ENCODE data around the gene SLC36A4. TPM values are rescaled to one million over a fixed set of nuclear protein-coding genes. Genes with fewer than 3 reads are reported as not detected.
A peak's percentile ranks its signal among the peaks of the same experiment; 100 is the strongest.
"Not testable (repeated sequence)": the region's sequence is repeated elsewhere in the genome, so short reads cannot be mapped to it uniquely, and the experiment has no call there.

Gene SLC36A4
- 34.1 TPM for total RNA-seq

- Histone ChIP-seq H3K27me3 (ENCODE audit: insufficient read depth, low read length) (peaks cover 3% of the 10 kb centered on the region), H3K4me1 (ENCODE audit: insufficient read depth, low read length) (peaks cover 37% of the 10 kb centered on the region), H3K9me3 (ENCODE audit: low read depth, low read length) (no peaks in the 10 kb centered on the region), H3K4me3 (ENCODE audit: low read length) (peak within 1 kb of the TSS; percentile 69)
Observed at GRCh38 chr11:93197380-93198214, at the start of gene SLC36A4. SLC36A4 (minus strand) TSS chr11:93197991; CDS start chr11:93197832, 159 bp downstream.

DNA sequence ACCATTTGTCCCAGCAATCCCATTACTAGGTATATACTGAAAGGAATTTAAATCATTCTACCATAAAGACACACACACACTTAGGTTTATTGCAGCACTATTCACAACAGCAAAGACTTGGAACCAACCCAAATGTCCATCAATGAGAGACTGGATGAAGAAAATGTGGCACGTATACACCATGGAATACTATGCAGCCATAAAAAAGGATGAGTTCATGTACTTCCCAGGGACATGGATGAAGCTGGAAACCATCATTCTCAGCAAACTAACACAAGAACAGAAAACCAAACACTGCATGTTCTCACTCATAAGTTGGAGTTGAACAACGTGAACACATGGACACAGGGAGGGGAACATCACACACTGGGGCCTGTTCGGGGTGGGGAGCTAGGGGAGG lies 49.0 kb upstream of the SLC36A4 start:
- not testable (repeated sequence) for H3K4me1 ChIP-seq (ENCODE audit: insufficient read depth, low read length); H3K9me3 ChIP-seq (ENCODE audit: low read depth, low read length); H3K27me3 ChIP-seq (ENCODE audit: insufficient read depth, low read length); H3K4me3 ChIP-seq (ENCODE audit: low read length)

GRCh38 chr11:93244018-93244417 lies 46.2 kb upstream of the SLC36A4 start:
- Histone ChIP-seq H3K4me1 (ENCODE audit: insufficient read depth, low read length) (no peaks in the 10 kb centered on the region), H3K27me3 (ENCODE audit: insufficient read depth, low read length) (peaks cover 2% of the 10 kb centered on the region), H3K9me3 (ENCODE audit: low read depth, low read length) (no peaks in the 10 kb centered on the region), H3K4me3 (ENCODE audit: low read length) (no peak overlapping the region)

DNA sequence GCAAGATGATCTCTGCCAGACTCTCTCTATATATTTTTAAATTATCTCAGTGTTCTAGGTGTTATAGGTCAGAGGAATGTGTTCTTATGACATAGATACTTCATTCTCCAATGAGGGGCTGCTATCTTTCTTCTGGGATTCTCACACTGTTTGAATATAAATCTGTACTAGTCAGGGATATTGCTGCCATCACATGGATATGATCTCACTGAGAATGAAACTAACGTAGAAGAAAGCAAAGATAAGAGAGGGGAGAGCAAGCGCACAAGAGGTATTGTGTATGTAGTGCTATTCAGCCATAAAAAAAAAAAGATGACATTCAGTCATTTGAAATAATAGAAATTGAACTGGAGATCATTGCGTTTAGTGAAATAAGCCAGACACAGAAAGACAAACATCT lies 42.2 kb upstream of the SLC36A4 start:
- Histone ChIP-seq H3K4me1 (ENCODE audit: insufficient read depth, low read length) (no peaks in the 10 kb centered on the region), H3K4me3 (ENCODE audit: low read length) (no peak overlapping the region), H3K27me3 (ENCODE audit: insufficient read depth, low read length) (peaks cover 5% of the 10 kb centered on the region), H3K9me3 (ENCODE audit: low read depth, low read length) (no peaks in the 10 kb centered on the region)

DNA sequence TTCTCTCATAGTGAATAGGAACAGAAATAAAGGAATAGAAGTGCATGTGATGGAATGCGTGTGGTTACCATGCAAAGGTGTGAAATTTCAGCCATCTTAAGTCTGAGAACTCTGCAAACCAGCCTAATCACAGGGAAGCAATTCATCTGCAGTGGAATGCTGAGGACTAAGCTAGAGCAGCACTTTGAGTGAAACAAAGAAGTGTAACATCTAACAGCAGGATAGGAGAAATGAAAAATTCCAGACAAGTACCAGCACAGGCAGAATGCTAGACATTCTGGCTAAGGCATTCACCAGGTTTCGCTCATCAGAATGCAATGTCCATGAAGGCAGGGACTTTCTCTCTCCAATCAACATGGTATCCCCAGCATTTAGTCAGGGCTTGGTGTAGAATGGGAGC lies 41.2 kb upstream of the SLC36A4 start:
- Histone ChIP-seq H3K4me1 (ENCODE audit: insufficient read depth, low read length) (no peaks in the 10 kb centered on the region), H3K4me3 (ENCODE audit: low read length) (no peak overlapping the region), H3K9me3 (ENCODE audit: low read depth, low read length) (no peaks in the 10 kb centered on the region), H3K27me3 (ENCODE audit: insufficient read depth, low read length) (peaks cover 5% of the 10 kb centered on the region)

GRCh38 chr11:93236741-93237675 lies 39.2 kb upstream of the SLC36A4 start:
- no peak overlapping the region for H3K4me3 ChIP-seq (ENCODE audit: low read length)
- no peaks in the 10 kb centered on the region for H3K4me1 ChIP-seq (ENCODE audit: insufficient read depth, low read length)
- H3K27me3 ChIP-seq (ENCODE audit: insufficient read depth, low read length) = peaks cover 5% of the 10 kb centered on the region
- no peaks in the 10 kb centered on the region for H3K9me3 ChIP-seq (ENCODE audit: low read depth, low read length)

- H3K4me3 ChIP-seq (ENCODE audit: low read length) = no peak overlapping the region
Observed at GRCh38 chr11:93234602-93235207, 36.9 kb upstream of the SLC36A4 start.

GRCh38 chr11:93229876-93230275 lies 32.1 kb upstream of the SLC36A4 start:
- H3K27me3 ChIP-seq (ENCODE audit: insufficient read depth, low read length) = no peaks in the 10 kb centered on the region
- H3K9me3 ChIP-seq (ENCODE audit: low read depth, low read length) = no peaks in the 10 kb centered on the region
- H3K4me1 ChIP-seq (ENCODE audit: insufficient read depth, low read length) = no peaks in the 10 kb centered on the region
- H3K4me3 ChIP-seq (ENCODE audit: low read length) = no peak overlapping the region

More at GRCh38 chr11:93234602-93235207, 36.9 kb upstream of the SLC36A4 start:
- peaks cover 5% of the 10 kb centered on the region for H3K27me3 ChIP-seq (ENCODE audit: insufficient read depth, low read length)
- H3K4me1 ChIP-seq (ENCODE audit: insufficient read depth, low read length) = no peaks in the 10 kb centered on the region
- no peaks in the 10 kb centered on the region for H3K9me3 ChIP-seq (ENCODE audit: low read depth, low read length)

GRCh38 chr11:93225662-93226061 lies 27.9 kb upstream of the SLC36A4 start:
- no peaks in the 10 kb centered on the region for H3K4me1 ChIP-seq (ENCODE audit: insufficient read depth, low read length)
- H3K4me3 ChIP-seq (ENCODE audit: low read length) = no peak overlapping the region
- H3K9me3 ChIP-seq (ENCODE audit: low read depth, low read length) = no peaks in the 10 kb centered on the region
- H3K27me3 ChIP-seq (ENCODE audit: insufficient read depth, low read length) = no peaks in the 10 kb centered on the region

- Histone ChIP-seq H3K4me3 (ENCODE audit: low read length) (no peak overlapping the region), H3K4me1 (ENCODE audit: insufficient read depth, low read length) (no peaks in the 10 kb centered on the region), H3K9me3 (ENCODE audit: low read depth, low read length) (no peaks in the 10 kb centered on the region), H3K27me3 (ENCODE audit: insufficient read depth, low read length) (no peaks in the 10 kb centered on the region)
Observed at GRCh38 chr11:93221539-93221938, 23.7 kb upstream of the SLC36A4 start.

DNA sequence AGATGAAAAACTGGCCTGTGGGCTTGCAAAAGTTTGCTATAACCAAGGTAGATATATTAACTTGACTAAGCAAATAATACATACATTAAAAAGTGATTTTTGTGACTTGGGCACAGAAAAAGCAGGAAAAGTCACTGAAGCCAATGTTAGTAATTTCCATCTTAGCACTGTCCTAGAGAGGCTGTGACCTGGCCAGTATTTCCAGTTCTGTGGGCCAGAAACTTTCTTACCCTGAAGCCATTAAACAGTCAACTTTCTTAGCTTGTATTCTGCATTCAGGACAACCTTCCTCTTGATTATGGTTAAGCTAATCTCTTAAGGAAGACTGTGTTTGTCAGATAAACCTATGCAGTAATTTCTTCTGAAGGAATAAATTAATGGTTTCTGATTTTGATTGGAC lies 22.3 kb upstream of the SLC36A4 start:
- H3K4me1 ChIP-seq (ENCODE audit: insufficient read depth, low read length) = no peaks in the 10 kb centered on the region
- H3K27me3 ChIP-seq (ENCODE audit: insufficient read depth, low read length) = no peaks in the 10 kb centered on the region
- no peak overlapping the region for H3K4me3 ChIP-seq (ENCODE audit: low read length)
- H3K9me3 ChIP-seq (ENCODE audit: low read depth, low read length) = no peaks in the 10 kb centered on the region

DNA sequence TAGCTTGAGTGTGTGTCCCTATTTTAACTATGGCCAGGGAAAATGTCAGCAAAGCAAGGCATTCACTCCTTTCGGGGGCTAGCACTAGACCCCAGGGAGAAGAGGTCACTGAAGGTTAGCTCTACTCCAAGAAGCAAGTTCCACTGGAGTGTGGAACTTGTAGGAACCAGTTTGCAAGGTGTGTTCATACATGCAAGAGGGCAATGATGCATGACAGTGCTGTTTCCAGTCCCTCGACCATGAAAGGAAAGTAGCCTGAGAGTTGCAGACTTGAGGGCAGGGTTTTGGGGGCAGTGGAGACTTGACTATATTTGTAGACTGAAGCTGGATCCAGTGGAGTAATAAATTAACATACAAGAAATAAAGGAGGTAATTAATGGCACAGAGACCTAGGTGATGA lies 21.6 kb upstream of the SLC36A4 start:
- no peaks in the 10 kb centered on the region for H3K27me3 ChIP-seq (ENCODE audit: insufficient read depth, low read length)
- no peaks in the 10 kb centered on the region for H3K4me1 ChIP-seq (ENCODE audit: insufficient read depth, low read length)
- no peak overlapping the region for H3K4me3 ChIP-seq (ENCODE audit: low read length)
- no peaks in the 10 kb centered on the region for H3K9me3 ChIP-seq (ENCODE audit: low read depth, low read length)

GRCh38 chr11:93216511-93217101 lies 18.8 kb upstream of the SLC36A4 start:
- no peaks in the 10 kb centered on the region for H3K9me3 ChIP-seq (ENCODE audit: low read depth, low read length)
- no peak overlapping the region for H3K4me3 ChIP-seq (ENCODE audit: low read length)
- no peaks in the 10 kb centered on the region for H3K4me1 ChIP-seq (ENCODE audit: insufficient read depth, low read length)
- no peaks in the 10 kb centered on the region for H3K27me3 ChIP-seq (ENCODE audit: insufficient read depth, low read length)

- Histone ChIP-seq H3K4me1 (ENCODE audit: insufficient read depth, low read length) (peaks cover 8% of the 10 kb centered on the region), H3K27me3 (ENCODE audit: insufficient read depth, low read length) (no peaks in the 10 kb centered on the region), H3K9me3 (ENCODE audit: low read depth, low read length) (no peaks in the 10 kb centered on the region), H3K4me3 (ENCODE audit: low read length) (no peak overlapping the region)
Observed at GRCh38 chr11:93213622-93214021, 15.8 kb upstream of the SLC36A4 start.

DNA sequence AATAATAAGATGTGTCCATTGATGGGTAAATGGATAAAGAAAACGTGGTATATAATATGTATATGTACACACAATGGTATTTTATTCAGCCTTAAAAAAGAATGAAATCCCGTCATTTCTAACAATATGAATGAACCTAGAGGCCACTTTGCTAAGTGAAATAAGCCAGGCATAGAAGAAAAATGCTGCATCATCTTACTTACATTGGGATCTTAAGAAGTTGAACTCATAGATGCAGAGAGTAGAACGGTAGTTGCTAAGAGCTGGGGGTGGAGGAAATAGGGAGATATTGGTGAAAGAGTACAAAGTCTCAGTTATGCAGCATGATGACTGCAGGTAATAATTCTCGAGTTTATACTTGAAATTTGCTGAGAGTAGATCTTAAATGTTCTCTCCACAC lies 14.3 kb upstream of the SLC36A4 start:
- Histone ChIP-seq H3K4me3 (ENCODE audit: low read length) (no peak overlapping the region), H3K27me3 (ENCODE audit: insufficient read depth, low read length) (no peaks in the 10 kb centered on the region), H3K9me3 (ENCODE audit: low read depth, low read length) (no peaks in the 10 kb centered on the region), H3K4me1 (ENCODE audit: insufficient read depth, low read length) (peaks cover 8% of the 10 kb centered on the region)

All from mononuclear cell (primary cell).